ENCODE results near the gene MIAT. TPM values are rescaled to one million over a fixed set of nuclear protein-coding genes. Genes with fewer than 3 reads are reported as not detected.

The MIAT gene
- total and polyA plus RNA-seq, 9 of the 15 experiments (the other 6 are each of a cell fraction or from before 2014, with no cell fraction given): 0.03 to 0.93 (median 0.34) TPM

- TF ChIP-seq, protein P1, sequence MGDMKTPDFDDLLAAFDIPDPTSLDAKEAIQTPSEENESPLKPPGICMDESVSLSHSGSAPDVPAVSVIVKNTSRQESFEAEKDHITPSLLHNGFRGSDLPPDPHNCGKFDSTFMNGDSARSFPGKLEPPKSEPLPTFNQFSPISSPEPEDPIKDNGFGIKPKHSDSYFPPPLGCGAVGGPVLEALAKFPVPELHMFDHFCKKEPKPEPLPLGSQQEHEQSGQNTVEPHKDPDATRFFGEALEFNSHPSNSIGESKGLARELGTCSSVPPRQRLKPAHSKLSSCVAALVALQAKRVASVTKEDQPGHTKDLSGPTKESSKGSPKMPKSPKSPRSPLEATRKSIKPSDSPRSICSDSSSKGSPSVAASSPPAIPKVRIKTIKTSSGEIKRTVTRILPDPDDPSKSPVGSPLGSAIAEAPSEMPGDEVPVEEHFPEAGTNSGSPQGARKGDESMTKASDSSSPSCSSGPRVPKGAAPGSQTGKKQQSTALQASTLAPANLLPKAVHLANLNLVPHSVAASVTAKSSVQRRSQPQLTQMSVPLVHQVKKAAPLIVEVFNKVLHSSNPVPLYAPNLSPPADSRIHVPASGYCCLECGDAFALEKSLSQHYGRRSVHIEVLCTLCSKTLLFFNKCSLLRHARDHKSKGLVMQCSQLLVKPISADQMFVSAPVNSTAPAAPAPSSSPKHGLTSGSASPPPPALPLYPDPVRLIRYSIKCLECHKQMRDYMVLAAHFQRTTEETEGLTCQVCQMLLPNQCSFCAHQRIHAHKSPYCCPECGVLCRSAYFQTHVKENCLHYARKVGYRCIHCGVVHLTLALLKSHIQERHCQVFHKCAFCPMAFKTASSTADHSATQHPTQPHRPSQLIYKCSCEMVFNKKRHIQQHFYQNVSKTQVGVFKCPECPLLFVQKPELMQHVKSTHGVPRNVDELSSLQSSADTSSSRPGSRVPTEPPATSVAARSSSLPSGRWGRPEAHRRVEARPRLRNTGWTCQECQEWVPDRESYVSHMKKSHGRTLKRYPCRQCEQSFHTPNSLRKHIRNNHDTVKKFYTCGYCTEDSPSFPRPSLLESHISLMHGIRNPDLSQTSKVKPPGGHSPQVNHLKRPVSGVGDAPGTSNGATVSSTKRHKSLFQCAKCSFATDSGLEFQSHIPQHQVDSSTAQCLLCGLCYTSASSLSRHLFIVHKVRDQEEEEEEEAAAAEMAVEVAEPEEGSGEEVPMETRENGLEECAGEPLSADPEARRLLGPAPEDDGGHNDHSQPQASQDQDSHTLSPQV (IDR thresholded peaks at IDR 0.05): peak; percentile 44; the same call in 1 of the 2 replicates
- 0 out of 2 replicates have a peak, but pooled peaks have one; percentile 39 for TF ChIP-seq NBN (IDR thresholded peaks at IDR 0.05; ENCODE audit: low read depth)
- peak; percentile 39 for TF ChIP-seq EP300 (IDR thresholded peaks at IDR 0.05; ENCODE audit: low read length)
- peak; percentile 92 for TF ChIP-seq MYC (IDR thresholded peaks at IDR 0.05; ENCODE audit: low read depth, low read length)
- TF ChIP-seq MYC (CRISPR knock-in tag; IDR thresholded peaks at IDR 0.05; ENCODE audit: borderline replicate concordance, low read depth): no peak
- no peak for TF ChIP-seq ATF1 (CRISPR knock-in tag; IDR thresholded peaks at IDR 0.05)
- peak; percentile 41; the same call in 1 of the 2 replicates for TF ChIP-seq ATF1 (tag; IDR thresholded peaks at IDR 0.05)
- TF ChIP-seq RBFOX2 (IDR thresholded peaks at IDR 0.05; ENCODE audit: low read depth, low read length): peak; percentile 30; the same call in 1 of the 2 replicates
- TF ChIP-seq, protein P2, sequence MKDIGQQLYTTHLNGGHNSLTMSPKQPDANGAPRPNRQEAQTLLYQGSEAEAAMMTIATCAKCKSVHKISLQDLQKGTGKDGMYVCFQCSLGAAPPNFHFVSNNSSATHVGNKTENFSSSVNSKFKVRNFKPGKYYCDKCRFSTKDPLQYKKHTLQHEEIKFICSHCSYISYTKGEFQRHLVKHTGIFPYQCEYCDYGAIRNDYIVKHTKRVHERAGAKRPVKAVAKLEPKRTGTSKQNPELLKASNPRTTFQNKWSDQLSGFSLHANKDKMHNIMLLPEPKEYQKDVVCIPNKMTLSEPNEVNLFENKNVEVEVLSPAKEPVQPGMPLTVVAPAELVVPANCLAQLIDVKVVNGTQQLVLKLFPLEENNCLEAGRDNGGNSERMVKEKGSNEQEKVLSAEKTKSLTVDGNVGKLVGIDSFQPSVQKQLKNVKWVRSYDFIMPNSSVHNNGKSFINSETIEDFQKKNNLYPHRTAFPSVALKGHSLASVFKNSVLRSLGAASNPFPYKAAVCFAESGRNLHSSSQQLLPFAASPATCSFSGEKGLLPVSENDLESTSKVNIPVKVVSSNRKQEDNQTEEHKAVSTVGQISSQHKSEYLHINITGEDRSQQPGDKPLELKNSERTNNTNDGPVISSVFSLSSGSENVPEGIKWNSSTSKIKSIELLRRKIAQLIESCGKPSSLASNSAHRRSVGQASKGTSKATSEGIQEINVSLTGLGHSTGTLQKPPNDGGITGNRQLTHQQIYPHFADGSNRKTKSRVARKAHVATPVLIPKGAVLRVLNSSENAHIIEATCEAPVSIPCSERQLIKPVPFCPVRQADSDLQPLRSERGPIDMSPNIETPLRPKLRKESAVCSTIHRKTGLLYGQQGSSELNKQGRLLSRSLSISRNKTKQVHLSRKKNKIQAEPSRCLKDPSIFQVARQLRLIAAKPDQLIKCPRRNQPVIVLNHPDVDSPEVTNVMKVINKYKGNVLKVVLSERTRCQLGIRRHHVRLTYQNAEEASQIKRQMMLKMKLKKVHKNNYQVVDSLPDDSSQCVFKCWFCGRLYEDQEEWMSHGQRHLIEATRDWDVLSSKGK (CRISPR knock-in tag; IDR thresholded peaks at IDR 0.05): no peak
- TF ChIP-seq ZEB2 (IDR thresholded peaks at IDR 0.05): peak; percentile 88
- peak; percentile 31; the same call in 1 of the 2 replicates for TF ChIP-seq FOXA1 (IDR thresholded peaks at IDR 0.05; ENCODE audit: borderline replicate concordance)
- peak; percentile 87; the same call in 1 of the 2 replicates for TF ChIP-seq BACH1 (tag; IDR thresholded peaks at IDR 0.05)
- no peak for TF ChIP-seq FOXM1 (IDR thresholded peaks at IDR 0.05; ENCODE audit: low read depth)
- no peak for TF ChIP-seq FOXM1 (CRISPR knock-in tag; IDR thresholded peaks at IDR 0.05; ENCODE audit: low read depth)
- peak; percentile 49 for TF ChIP-seq TCF3 (CRISPR knock-in tag; IDR thresholded peaks at IDR 0.05)
- TF ChIP-seq ILK (tag; IDR thresholded peaks at IDR 0.05; ENCODE audit: borderline replicate concordance, low read depth): no peak
- peak; percentile 57; the same call in 1 of the 2 replicates for TF ChIP-seq NCOR1 (IDR thresholded peaks at IDR 0.05)
- TF ChIP-seq CBFA2T3 (IDR thresholded peaks at IDR 0.05): peak; percentile 76
- TF ChIP-seq MAFF (IDR thresholded peaks at IDR 0.05; ENCODE audit: low read length): peak; percentile 98
- peak; percentile 98 for TF ChIP-seq CTBP1 (IDR thresholded peaks at IDR 0.05; ENCODE audit: borderline replicate concordance)
- peak; percentile 65 for TF ChIP-seq TAF9B (IDR thresholded peaks at IDR 0.05; ENCODE audit: partially characterized antibody)
- no peak for TF ChIP-seq KLF16 (IDR thresholded peaks at IDR 0.05)
- TF ChIP-seq MECOM (CRISPR knock-in tag; IDR thresholded peaks at IDR 0.05): peak; percentile 95
- TF ChIP-seq CXXC5 (CRISPR knock-in tag; IDR thresholded peaks at IDR 0.05): peak; percentile 41; the same call in 1 of the 2 replicates
Observed at GRCh38 chr22:26658671-26659478, 1.5 kb downstream of the MIAT start (continued).
